ENCODE measurements around the gene AHSG. TPM values are rescaled to one million over a fixed set of nuclear protein-coding genes. Genes with fewer than 3 reads are reported as not detected.
A peak's percentile ranks its signal among the peaks of the same experiment; 100 is the strongest.

The AHSG gene
- total and polyA plus RNA-seq, 4 donors: 0.03 to 0.92 (median 0.20) TPM; not detected in 1

DNA sequence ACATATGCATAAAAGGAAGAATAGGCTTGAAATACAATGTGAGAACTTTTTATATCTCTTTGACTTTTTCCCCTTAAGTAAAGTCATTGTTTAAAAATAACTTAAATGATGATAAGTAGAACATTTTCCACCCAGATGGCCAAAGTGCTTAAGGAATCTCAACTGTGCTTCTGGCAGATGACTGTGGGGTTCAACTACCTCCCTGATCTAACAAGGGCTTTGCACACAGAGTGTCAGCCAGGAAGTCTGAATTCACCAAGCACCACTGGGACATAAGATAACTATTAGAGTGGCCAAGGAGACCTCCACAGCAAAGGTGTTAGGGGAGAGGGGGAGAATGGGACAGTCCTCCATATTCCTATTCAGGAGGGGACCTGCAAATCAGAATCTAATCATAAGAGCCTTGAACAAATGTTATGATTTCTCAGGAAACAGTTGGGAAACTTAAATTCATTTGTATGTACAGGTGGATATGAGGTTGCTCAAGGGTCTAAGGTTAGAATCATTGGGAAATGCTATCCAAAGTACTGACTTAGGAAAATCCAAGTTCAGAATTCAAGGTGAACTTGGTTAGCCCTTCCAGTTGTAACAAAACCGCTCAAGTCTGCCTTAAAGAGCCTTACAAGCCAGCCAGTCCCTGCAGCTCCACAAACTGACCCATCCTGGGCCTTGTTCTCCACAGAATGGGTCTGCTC, 27.1 kb downstream of the AHSG start, which contains the start of gene FETUB:
FETUB (plus strand) TSS at position 622 of the 695 bp plus-strand sequence; CDS start at position 684, 62 bp downstream.
- no peak within 1 kb of the TSS for H3K9ac ChIP-seq (ENCODE audit: insufficient read depth in 1 of 2, low read length in 2 of 2)
- DNase-seq (no peak), ATAC-seq (ENCODE audit: insufficient read depth, low FRiP score) (no peak)
- H3K27me3 ChIP-seq (ENCODE audit: control insufficient read depth in 3 of 3, insufficient read depth in 3 of 3, low read length in 2 of 3): peaks cover 0 to 16% (median 0%) of the 10 kb centered on the region in 3 donors
- 85 to 87% methylated on average over 1 of the region's 1 CpG for WGBS, 2 donors
- H3K36me3 ChIP-seq (ENCODE audit: control insufficient read depth in 4 of 4, insufficient read depth in 4 of 4, low read length in 4 of 4): no peaks in the 10 kb centered on the region
- TF ChIP-seq, protein P1, sequence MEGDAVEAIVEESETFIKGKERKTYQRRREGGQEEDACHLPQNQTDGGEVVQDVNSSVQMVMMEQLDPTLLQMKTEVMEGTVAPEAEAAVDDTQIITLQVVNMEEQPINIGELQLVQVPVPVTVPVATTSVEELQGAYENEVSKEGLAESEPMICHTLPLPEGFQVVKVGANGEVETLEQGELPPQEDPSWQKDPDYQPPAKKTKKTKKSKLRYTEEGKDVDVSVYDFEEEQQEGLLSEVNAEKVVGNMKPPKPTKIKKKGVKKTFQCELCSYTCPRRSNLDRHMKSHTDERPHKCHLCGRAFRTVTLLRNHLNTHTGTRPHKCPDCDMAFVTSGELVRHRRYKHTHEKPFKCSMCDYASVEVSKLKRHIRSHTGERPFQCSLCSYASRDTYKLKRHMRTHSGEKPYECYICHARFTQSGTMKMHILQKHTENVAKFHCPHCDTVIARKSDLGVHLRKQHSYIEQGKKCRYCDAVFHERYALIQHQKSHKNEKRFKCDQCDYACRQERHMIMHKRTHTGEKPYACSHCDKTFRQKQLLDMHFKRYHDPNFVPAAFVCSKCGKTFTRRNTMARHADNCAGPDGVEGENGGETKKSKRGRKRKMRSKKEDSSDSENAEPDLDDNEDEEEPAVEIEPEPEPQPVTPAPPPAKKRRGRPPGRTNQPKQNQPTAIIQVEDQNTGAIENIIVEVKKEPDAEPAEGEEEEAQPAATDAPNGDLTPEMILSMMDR (IDR thresholded peaks at IDR 0.05; ENCODE audit: control extremely low read depth, extremely low read depth): no peak
- H3K4me3 ChIP-seq: no peak within 1 kb of the TSS
- H3K4me1 ChIP-seq (ENCODE audit: control insufficient read depth in 5 of 5, insufficient read depth in 5 of 5, low read length in 5 of 5): no peaks in the 10 kb centered on the region
- peaks cover 0 to 3% (median 0%) of the 10 kb centered on the region in 4 donors for H3K9me3 ChIP-seq (ENCODE audit: control insufficient read depth in 4 of 4, insufficient read depth in 3 of 4, low read length in 3 of 4)
- H3K27ac ChIP-seq (ENCODE audit: low read depth in 1 of 2, low read length in 1 of 2): no peak within 1 kb of the TSS

DNA sequence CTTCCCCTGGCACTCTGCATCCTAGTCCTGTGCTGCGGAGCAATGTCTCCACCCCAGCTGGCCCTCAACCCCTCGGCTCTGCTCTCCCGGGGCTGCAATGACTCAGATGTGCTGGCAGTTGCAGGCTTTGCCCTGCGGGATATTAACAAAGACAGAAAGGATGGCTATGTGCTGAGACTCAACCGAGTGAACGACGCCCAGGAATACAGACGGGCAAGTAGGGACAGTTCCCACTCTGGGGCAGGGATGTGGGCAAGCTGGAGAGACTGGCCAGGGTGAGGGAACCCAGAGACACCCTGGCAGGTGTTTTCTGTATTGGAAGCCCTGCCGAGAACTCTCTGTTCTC, 27.6 kb downstream of the AHSG start:
- WGBS, 2 donors: 68 to 81% methylated on average over 9 of the region's 9 CpGs
- no peak for ATAC-seq (ENCODE audit: insufficient read depth, low FRiP score)

GRCh38 chr3:186640929-186641328, 28.1 kb downstream of the AHSG start:
- peaks cover 0 to 16% (median 0%) of the 10 kb centered on the region in 3 donors for H3K27me3 ChIP-seq (ENCODE audit: control insufficient read depth in 3 of 3, insufficient read depth in 3 of 3, low read length in 2 of 3)
- no peak overlapping the region for H3K27ac ChIP-seq (ENCODE audit: low read depth in 1 of 2, low read length in 1 of 2)
- no peak overlapping the region for H3K9ac ChIP-seq (ENCODE audit: insufficient read depth in 1 of 2, low read length in 2 of 2)
- H3K9me3 ChIP-seq (ENCODE audit: control insufficient read depth in 4 of 4, insufficient read depth in 3 of 4, low read length in 3 of 4): peaks cover 0 to 3% (median 0%) of the 10 kb centered on the region in 4 donors
- TF ChIP-seq, protein P1 (IDR thresholded peaks at IDR 0.05; ENCODE audit: control extremely low read depth, extremely low read depth): no peak
- H3K36me3 ChIP-seq (ENCODE audit: control insufficient read depth in 4 of 4, insufficient read depth in 4 of 4, low read length in 4 of 4): no peaks in the 10 kb centered on the region
- ATAC-seq (ENCODE audit: insufficient read depth, low FRiP score): no peak
- no peaks in the 10 kb centered on the region for H3K4me1 ChIP-seq (ENCODE audit: control insufficient read depth in 5 of 5, insufficient read depth in 5 of 5, low read length in 5 of 5)
- DNase-seq: peak in 1 of 3 donors; percentile 15
- no peak overlapping the region for H3K4me3 ChIP-seq

More for the DNA sequence above, 27.6 kb downstream of the AHSG start:
- TF ChIP-seq, protein P1 (IDR thresholded peaks at IDR 0.05; ENCODE audit: control extremely low read depth, extremely low read depth): no peak
- Histone ChIP-seq H3K9me3 (ENCODE audit: control insufficient read depth in 4 of 4, insufficient read depth in 3 of 4, low read length in 3 of 4) (peaks cover 0 to 3% (median 0%) of the 10 kb centered on the region in 4 donors), H3K27me3 (ENCODE audit: control insufficient read depth in 3 of 3, insufficient read depth in 3 of 3, low read length in 2 of 3) (peaks cover 0 to 16% (median 0%) of the 10 kb centered on the region in 3 donors), H3K36me3 (ENCODE audit: control insufficient read depth in 4 of 4, insufficient read depth in 4 of 4, low read length in 4 of 4) (no peaks in the 10 kb centered on the region), H3K27ac (ENCODE audit: low read depth in 1 of 2, low read length in 1 of 2) (no peak overlapping the region), H3K9ac (ENCODE audit: insufficient read depth in 1 of 2, low read length in 2 of 2) (no peak overlapping the region), H3K4me3 (no peak overlapping the region), H3K4me1 (ENCODE audit: control insufficient read depth in 5 of 5, insufficient read depth in 5 of 5, low read length in 5 of 5) (no peaks in the 10 kb centered on the region)
- no peak for DNase-seq
